ENCODE data around the gene SHH.

Gene SHH

GRCh38 chr7:155811895-155812761 is at the start of gene SHH:
TSS of gene SHH (minus strand) at chr7:155812463. CDS start at chr7:155812122, 341 bp downstream.
- DNase-seq (ENCODE audit: low read depth, low spot score): peak; percentile 48

- DNase-seq (ENCODE audit: low read depth, low spot score): no peak
Observed at GRCh38 chr7:155861480-155861868, 49.2 kb upstream of the SHH start.

GRCh38 chr7:155860840-155861479 is 48.7 kb upstream of the SHH start:
- peak; percentile 51 for DNase-seq (ENCODE audit: low read depth, low spot score)

- DNase-seq (ENCODE audit: low read depth, low spot score): no peak
Observed at GRCh38 chr7:155860461-155860839, 48.2 kb upstream of the SHH start.

- peak; percentile 61 for DNase-seq (ENCODE audit: low read depth, low spot score)
Observed at GRCh38 chr7:155858521-155859061, 46.3 kb upstream of the SHH start.

GRCh38 chr7:155857141-155857540 is 44.9 kb upstream of the SHH start:
- DNase-seq (ENCODE audit: low read depth, low spot score): no peak

- DNase-seq (ENCODE audit: low read depth, low spot score): no peak
Observed at GRCh38 chr7:155856656-155857055, 44.4 kb upstream of the SHH start.

GRCh38 chr7:155852426-155853301 is 40.4 kb upstream of the SHH start:
- DNase-seq (ENCODE audit: low read depth, low spot score): no peak

- DNase-seq (ENCODE audit: low read depth, low spot score): no peak
Observed at GRCh38 chr7:155851892-155852291, 39.6 kb upstream of the SHH start.

- no peak for DNase-seq (ENCODE audit: low read depth, low spot score)
Observed at GRCh38 chr7:155850766-155851678, 38.8 kb upstream of the SHH start.

GRCh38 chr7:155850001-155850436 is 37.8 kb upstream of the SHH start:
- DNase-seq (ENCODE audit: low read depth, low spot score): no peak

GRCh38 chr7:155848691-155849669 is 36.7 kb upstream of the SHH start:
- no peak for DNase-seq (ENCODE audit: low read depth, low spot score)

GRCh38 chr7:155847821-155848435 is 35.7 kb upstream of the SHH start:
- DNase-seq (ENCODE audit: low read depth, low spot score): no peak

GRCh38 chr7:155846936-155847335 is 34.7 kb upstream of the SHH start:
- no peak for DNase-seq (ENCODE audit: low read depth, low spot score)

- no peak for DNase-seq (ENCODE audit: low read depth, low spot score)
Observed at GRCh38 chr7:155846156-155846555, 33.9 kb upstream of the SHH start.

GRCh38 chr7:155845226-155845625 is 33.0 kb upstream of the SHH start:
- no peak for DNase-seq (ENCODE audit: low read depth, low spot score)

- DNase-seq (ENCODE audit: low read depth, low spot score): no peak
Observed at GRCh38 chr7:155844526-155844925, 32.3 kb upstream of the SHH start.

GRCh38 chr7:155844019-155844453 is 31.8 kb upstream of the SHH start:
- no peak for DNase-seq (ENCODE audit: low read depth, low spot score)

GRCh38 chr7:155843426-155844018 is 31.3 kb upstream of the SHH start:
- DNase-seq (ENCODE audit: low read depth, low spot score): no peak

Measured in astrocyte of the hippocampus (primary cell).